ENCODE measurements around the gene GMEB2.

Gene GMEB2

DNA sequence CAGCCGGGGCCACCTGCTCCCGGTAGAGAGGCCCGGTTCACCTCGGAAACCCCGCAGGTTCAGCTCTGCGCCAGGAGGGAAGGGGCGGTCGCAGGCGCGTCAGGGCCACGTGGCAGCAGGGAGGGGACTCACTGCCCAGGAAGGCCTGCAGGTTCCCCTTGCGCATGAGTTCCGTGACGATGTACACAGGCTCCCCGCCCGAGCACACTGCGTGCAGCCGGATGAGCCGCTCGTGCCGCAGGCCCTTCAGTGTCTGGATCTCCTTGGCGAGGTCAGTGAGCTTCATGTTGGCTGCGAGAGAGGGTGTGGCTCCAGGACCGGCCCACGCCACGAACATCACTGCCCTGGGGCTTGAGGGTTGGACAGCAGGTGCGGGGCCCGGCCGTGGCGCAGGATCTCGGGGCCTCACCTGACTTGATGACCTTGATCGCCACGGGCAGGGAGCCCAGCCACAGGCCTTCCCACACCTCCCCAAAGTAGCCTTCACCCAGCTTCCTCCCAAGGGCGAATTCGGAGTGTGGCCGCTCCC, 84.8 kb downstream of the GMEB2 start:
- no peak for DNase-seq

DNA sequence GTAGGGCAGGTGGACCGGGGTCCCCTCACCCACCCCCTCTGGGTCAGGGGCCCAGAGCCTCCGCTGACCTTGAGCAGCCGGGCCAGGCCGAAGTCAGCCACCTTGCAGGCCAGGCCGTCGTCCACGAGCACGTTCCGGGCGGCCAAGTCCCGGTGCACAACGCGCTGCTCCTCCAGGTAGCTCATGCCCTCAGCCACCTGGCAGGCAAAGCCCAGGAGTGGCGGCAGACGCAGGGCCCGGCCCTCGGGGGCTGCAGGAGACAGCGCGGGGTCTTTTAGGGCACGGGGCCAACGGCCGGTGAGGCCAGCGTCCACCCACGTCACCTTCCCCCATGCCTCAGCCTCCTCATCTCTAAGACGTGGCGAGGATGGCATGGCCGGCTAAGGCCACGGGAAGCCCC, 85.5 kb downstream of the GMEB2 start:
- no peak for DNase-seq

DNA sequence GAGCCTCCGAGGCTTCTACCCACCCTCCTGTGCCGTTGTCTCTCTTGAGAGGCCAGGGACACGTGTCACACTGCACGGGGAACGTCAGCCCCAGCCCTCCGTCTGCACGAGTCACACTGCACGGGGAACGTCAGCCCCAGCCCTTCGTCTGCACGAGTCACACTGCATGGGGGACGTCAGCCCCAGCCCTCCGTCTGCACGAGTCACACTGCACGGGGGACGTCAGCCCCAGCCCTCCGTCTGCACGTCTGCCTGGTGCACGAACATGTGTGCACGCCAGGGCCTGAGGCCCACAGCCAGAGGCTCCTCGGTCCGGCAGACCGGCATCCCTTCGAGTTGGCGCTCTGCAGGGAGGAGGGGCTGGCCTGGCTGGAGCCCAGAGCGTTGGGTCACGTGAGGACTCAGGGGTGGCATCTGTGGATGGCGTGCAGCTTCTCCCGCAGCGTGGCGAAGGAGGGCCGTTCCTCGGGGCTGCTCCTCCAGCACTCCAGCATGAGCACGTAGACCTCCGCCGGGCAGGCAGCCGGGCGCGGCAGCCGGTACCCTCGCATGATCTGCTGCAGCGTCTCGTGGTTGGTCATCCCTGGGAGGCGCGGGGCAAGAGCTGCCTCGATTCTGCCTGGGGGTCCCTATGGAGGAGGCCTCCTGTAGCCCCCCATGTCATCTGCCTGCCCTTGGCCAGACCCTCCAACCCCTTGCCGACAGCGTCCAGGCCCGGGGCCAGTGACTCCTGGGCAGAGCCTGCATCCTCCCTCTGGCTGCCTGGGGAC, 86.3 kb downstream of the GMEB2 start:
- peak in 1 of 2 experiments; percentile 36 for DNase-seq

DNA sequence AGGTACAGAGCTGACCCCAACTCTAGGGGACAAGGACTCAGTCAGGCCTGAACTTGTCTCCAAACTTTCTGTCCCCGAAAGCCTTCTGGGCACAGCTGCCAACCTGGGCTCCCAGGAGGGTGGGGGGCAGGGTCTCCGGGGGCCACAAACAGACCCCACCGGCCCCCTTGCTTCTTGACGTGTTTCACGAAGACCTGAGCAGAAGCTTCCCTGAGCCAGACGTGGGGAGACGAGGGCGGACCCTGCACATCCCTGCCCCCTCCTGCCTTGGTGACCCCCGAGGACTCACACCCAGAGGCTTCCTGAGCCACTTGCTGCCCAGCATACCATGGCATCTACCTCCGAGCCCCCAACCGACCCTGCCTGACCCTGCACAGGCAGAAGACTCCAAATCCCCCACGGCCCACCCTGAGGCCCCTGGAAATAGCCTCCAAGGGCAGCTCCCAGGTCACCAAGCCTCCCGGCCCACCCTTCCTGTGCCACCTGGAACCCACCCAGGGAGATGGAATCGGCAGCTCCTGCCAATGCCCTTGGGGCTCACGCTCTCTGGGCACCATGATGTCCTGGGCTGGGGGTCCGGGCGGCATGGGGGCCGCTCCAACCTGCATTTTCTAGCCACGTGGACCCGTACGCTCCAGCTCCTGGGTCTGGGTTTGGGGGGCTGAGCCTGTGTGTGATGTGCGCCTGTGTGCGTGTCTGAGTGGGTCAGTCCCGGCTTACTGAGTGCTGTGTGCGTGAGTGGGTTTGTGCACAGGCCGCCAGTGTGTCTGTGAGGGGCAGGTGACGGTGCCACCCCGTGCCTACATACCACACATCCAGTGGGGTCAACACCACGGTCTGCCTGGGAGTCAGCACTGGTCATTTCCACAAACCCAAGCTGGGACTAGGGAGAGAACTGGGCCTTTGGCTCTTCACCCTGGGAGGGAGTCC, 87.2 kb downstream of the GMEB2 start:
- DNase-seq: no peak

DNA sequence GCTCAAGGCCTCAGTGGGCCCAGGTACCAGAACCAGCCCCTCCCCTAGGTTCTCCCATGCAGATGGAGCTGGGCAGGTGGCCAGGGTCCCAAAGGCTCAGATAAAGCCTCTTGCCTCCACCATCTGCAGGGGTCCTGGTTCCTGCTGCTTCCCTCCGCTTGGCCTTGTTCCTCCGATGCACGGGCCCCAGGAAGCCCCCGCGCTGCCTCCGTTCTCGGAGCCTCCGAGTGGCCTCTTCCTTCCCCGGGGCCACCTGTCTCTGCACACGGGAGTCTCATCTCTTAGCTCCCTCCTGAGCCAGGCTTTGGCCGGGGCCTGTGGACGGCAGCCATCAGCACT, 87.8 kb downstream of the GMEB2 start:
- no peak for DNase-seq

DNA sequence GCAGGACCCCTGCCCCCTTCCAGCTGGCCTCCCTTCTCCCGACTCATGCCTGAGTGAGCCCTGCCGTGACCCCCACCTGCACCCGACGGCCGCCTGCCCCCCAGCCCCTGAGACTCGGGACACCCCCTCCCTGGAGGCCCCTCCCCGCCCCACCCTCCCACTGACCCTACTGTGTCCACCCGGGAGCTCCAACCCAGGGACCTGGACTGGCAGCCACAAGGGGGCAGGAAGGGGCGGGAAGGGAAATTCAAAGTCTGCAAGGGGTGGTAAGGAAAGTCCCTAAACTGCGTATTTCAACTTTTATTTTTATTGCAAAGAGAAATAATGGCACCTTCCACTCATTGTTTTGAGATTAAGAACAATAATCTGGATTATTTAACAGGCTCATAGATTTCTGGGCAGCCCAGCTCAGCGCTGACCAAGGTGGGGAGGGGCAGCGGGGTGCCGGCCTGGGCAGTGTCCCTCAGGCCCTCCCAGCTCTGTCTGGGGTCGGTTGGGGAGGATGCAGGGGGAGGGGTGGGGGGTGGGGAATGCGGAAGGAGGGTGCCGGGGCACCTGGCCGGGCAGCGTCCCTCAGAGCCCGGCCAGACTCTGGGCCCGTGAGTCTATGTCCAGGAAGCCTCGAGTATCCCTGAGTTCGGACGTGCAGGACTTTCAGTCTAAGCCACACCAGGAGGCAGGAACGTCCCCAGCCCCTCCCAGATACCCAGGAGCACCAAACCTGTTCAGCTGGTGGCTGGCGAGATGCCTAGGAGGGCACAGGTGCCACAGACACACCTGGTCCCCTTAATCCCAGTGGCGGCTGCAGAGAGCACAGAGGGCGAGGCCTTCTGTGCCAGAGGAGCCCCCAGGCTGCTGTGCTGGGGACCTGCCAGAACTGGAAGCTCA, 88.5 kb downstream of the GMEB2 start:
- no peak for DNase-seq

All from NCI-H446 (cell line).